Measurements from ENCODE around the gene BOK. TPM values are rescaled to one million over a fixed set of nuclear protein-coding genes. Genes with fewer than 3 reads are reported as not detected.

The BOK gene
- total RNA-seq, 4 donors from 2014 or later: 0.92 to 4.7 (median 2.3) TPM

DNA sequence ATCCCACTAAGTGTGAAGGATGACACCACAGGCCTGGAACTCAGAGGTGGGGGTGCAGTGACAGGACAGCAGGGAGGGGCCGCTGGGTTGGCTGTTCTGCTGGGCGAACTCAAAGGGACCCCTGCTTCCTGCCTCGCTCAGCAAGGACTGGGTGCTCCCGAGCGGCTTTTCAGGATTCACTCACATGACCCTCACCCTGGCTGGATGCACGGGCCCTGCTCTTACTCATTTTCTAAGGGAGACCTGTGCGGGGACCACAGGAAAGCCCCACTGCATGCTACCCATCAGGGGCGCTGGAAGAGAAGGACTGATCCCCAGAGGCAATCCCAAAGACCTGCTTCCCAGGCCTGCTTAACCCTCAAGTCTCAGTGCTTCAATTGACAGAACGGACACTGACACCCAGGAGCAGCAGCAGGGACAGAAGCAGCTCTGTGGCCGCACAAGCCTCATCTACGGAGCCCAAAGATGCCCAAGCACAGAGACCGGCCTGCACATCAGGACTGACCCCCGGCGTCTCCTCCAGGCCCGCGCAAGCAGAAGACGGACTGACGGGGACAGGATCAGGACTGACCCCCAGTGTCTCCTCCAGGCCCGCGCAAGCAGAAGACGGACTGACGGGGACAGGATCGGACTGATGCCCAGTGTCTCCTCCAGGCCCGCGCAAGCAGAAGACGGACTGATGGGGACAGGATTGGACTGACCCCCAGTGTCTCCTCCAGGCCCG is 48.8 kb downstream of the BOK start:
- H3K4me3 ChIP-seq: no peak overlapping the region
- peaks cover 5 to 11% of the 10 kb centered on the region in 2 donors for H3K4me1 ChIP-seq
- intact Hi-C loops (cut with DNase I; ENCODE audit: low total_unique reads): no loop called here
- H3K27ac ChIP-seq: no peak overlapping the region
- TF ChIP-seq, protein P1, sequence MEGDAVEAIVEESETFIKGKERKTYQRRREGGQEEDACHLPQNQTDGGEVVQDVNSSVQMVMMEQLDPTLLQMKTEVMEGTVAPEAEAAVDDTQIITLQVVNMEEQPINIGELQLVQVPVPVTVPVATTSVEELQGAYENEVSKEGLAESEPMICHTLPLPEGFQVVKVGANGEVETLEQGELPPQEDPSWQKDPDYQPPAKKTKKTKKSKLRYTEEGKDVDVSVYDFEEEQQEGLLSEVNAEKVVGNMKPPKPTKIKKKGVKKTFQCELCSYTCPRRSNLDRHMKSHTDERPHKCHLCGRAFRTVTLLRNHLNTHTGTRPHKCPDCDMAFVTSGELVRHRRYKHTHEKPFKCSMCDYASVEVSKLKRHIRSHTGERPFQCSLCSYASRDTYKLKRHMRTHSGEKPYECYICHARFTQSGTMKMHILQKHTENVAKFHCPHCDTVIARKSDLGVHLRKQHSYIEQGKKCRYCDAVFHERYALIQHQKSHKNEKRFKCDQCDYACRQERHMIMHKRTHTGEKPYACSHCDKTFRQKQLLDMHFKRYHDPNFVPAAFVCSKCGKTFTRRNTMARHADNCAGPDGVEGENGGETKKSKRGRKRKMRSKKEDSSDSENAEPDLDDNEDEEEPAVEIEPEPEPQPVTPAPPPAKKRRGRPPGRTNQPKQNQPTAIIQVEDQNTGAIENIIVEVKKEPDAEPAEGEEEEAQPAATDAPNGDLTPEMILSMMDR (IDR thresholded peaks at IDR 0.05 in 4 of 5, conservative IDR thresholded peaks at IDR 0.05 in 1 of 5): no peak
- no peak for TF ChIP-seq POLR2A (IDR thresholded peaks at IDR 0.05)
- H3K36me3 ChIP-seq: peaks cover 0 to 23% of the 10 kb centered on the region in 2 donors
- ATAC-seq (no peak), DNase-seq (no peak)
- in situ Hi-C loops (cut with MboI; ENCODE audit: low sequenced_read_pairs in 4 of 4): no loop called here
- no peaks in the 10 kb centered on the region for H3K9me3 ChIP-seq
- H3K27me3 ChIP-seq: no peaks in the 10 kb centered on the region

DNA sequence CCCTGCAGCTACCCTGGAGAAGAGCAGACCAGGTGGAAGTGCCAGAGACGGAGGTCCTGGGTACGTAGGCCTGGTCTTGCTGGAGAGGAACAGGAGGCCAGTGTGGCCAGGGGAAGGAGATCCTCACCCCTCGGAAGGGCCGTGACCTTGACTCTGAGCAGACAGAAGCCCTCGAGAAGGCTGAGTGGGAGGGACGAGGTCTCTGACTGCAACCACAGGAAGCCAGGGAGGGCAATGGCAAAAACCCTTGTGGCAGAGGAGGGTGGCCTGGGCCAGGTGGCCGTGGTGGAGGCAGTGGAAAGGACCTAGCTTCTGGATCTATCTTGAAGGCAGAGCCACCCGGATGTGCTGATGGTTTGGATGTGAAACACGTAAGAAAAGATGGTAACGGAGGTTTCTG is 50.3 kb downstream of the BOK start:
- Histone ChIP-seq H3K36me3 (peaks cover 0 to 23% of the 10 kb centered on the region in 2 donors), H3K4me1 (peaks cover 7 to 14% of the 10 kb centered on the region in 2 donors), H3K9me3 (no peaks in the 10 kb centered on the region), H3K4me3 (no peak overlapping the region), H3K27ac (no peak overlapping the region), H3K27me3 (no peaks in the 10 kb centered on the region)
- DNase-seq (no peak), ATAC-seq (no peak)
- in situ Hi-C loops (cut with MboI; ENCODE audit: low sequenced_read_pairs in 4 of 4) (no loop called here), intact Hi-C loops (cut with DNase I; ENCODE audit: low total_unique reads) (no loop called here)
- TF ChIP-seq, protein P1 (IDR thresholded peaks at IDR 0.05 in 4 of 5, conservative IDR thresholded peaks at IDR 0.05 in 1 of 5): no peak
- no peak for TF ChIP-seq POLR2A (IDR thresholded peaks at IDR 0.05)

- in situ Hi-C loops (cut with MboI; ENCODE audit: low sequenced_read_pairs in 4 of 4) (no loop called here), intact Hi-C loops (cut with DNase I; ENCODE audit: low total_unique reads) (loop anchor here (2.0 to 5.0 kb wide), 4 partner anchors 103 to 338 kb away; partner anchors contain the start of genes D2HGDH, FARP2 and STK25)
- DNase-seq (peak; percentile 55 to 78), ATAC-seq (peak; percentile 86)
- peak overlapping the region; percentile 72 to 85 (median 78) for H3K27ac ChIP-seq
- TF ChIP-seq, protein P1 (IDR thresholded peaks at IDR 0.05 in 4 of 5, conservative IDR thresholded peaks at IDR 0.05 in 1 of 5): peak; percentile 48 to 87 (median 56)
- TF ChIP-seq POLR2A (IDR thresholded peaks at IDR 0.05): peak; percentile 23 to 47
- peaks cover 7 to 14% of the 10 kb centered on the region in 2 donors for H3K4me1 ChIP-seq
- H3K9me3 ChIP-seq: no peaks in the 10 kb centered on the region
- no peaks in the 10 kb centered on the region for H3K27me3 ChIP-seq
- H3K36me3 ChIP-seq: peaks cover 0 to 16% of the 10 kb centered on the region in 2 donors
- H3K4me3 ChIP-seq: peak overlapping the region; percentile 67 to 80 (median 70)
Observed at GRCh38 chr2:241609859-241610793, 51.6 kb downstream of the BOK start.

GRCh38 chr2:241611062-241611461 is 52.5 kb downstream of the BOK start:
- Histone ChIP-seq H3K36me3 (peaks cover 0 to 6% of the 10 kb centered on the region in 2 donors), H3K27me3 (no peaks in the 10 kb centered on the region), H3K27ac (peak overlapping the region; percentile 72 to 85 (median 78)), H3K9me3 (no peaks in the 10 kb centered on the region), H3K4me1 (peaks cover 7 to 18% of the 10 kb centered on the region in 2 donors), H3K4me3 (no peak overlapping the region)
- TF ChIP-seq, protein P1 (IDR thresholded peaks at IDR 0.05 in 4 of 5, conservative IDR thresholded peaks at IDR 0.05 in 1 of 5): no peak
- TF ChIP-seq POLR2A (IDR thresholded peaks at IDR 0.05): no peak
- intact Hi-C loops (cut with DNase I; ENCODE audit: low total_unique reads) (loop anchor here (2.0 to 5.0 kb wide), 4 partner anchors 104 to 339 kb away; partner anchors contain the start of genes D2HGDH, FARP2 and STK25), in situ Hi-C loops (cut with MboI; ENCODE audit: low sequenced_read_pairs in 4 of 4) (no loop called here)
- DNase-seq (no peak), ATAC-seq (no peak)
